Tibial nerve (tissue), 4 donors: ENCODE data around the gene ITGA8. TPM values are rescaled to one million over a fixed set of nuclear protein-coding genes. Genes with fewer than 3 reads are reported as not detected.
A peak's percentile ranks its signal among the peaks of the same experiment; 100 is the strongest.

ENCODE experiments used
- DNase-seq, 2 donors: peaks; one replicate each; pipeline ENCODE4 v3.0.0-alpha.2; 2019; ENCODE audit warnings: low spot score in 2 of 2
- H3K27ac ChIP-seq, 4 donors: fragments of 200-600 bp; sonication (generic) in 3 of 4; one replicate each; pipeline ENCODE4 v1.5.1; 2017 to 2019; ENCODE audit warnings: mild to moderate bottlenecking in 1 of 4
- H3K27me3 ChIP-seq, 2 donors: fragments of 200-600 bp; sonication (generic) in 1 of 2; one replicate each; pipeline versions ENCODE4 v1.5.1 to v1.6.0; 2017 to 2019
- H3K36me3 ChIP-seq, 3 donors: fragments of 200-600 bp; sonication (generic); one replicate each; pipeline ENCODE4 v1.5.1; 2018 to 2019
- H3K4me1 ChIP-seq, 4 donors: fragments of 200-600 bp; sonication (generic) in 3 of 4; one replicate each; pipeline ENCODE4 v1.5.1; 2017 to 2019
- H3K4me3 ChIP-seq, 4 donors: fragments of 200-600 bp; sonication (generic) in 3 of 4; one replicate each; pipeline ENCODE4 v1.5.1; 2017 to 2019; ENCODE audit warnings: mild to moderate bottlenecking in 1 of 4, moderate library complexity in 1 of 4
- H3K9me3 ChIP-seq, 4 donors: fragments of 200-600 bp; sonication (generic) in 3 of 4; one replicate each; pipeline ENCODE4 v1.5.1; 2017 to 2019
- EP300 ChIP-seq, 2 donors: sonication (generic); formaldehyde crosslinking; IDR thresholded peaks; one replicate each; pipeline ENCODE4 v1.6.1; 2017; ENCODE audit warnings: antibody characterized with exemption in 2 of 2, mild to moderate bottlenecking in 1 of 2
- POLR2A ChIP-seq, 2 donors: fragments of 450-650 bp; IDR thresholded peaks; one replicate each; pipeline ENCODE4 v1.6.1; 2017; ENCODE audit warnings: antibody characterized with exemption in 2 of 2, mild to moderate bottlenecking in 2 of 2, moderate library complexity in 2 of 2
- WGBS, 2 donors: methylation state at CpG; one replicate each; pipeline ENCODE4 v1.1.5; 2018; 5-methylcytosine and 5-hydroxymethylcytosine counted together
- total RNA-seq, 4 donors: library from RNA; depleted of rRNA; stranded (reverse); fragments of >200 nt; gene quantifications; one replicate each; pipeline ENCODE4 v1.1.0, GENCODE V29; 2016
- TF ChIP-seq, protein P1 (sequence below), 5 experiments: fragments of 200-600 bp in 3 of 5; fragments of 450-650 bp in 2 of 5; sonication (generic) in 3 of 5; IDR thresholded peaks; one replicate each; pipeline ENCODE4 v1.5.1; 2016 to 2019; ENCODE audit warnings: antibody characterized with exemption in 5 of 5, mild to moderate bottlenecking in 3 of 5, moderate library complexity in 2 of 5

The ITGA8 gene
- total RNA-seq, 4 donors from 2014 or later = 1.5 to 8.7 (median 4.3) TPM

DNA sequence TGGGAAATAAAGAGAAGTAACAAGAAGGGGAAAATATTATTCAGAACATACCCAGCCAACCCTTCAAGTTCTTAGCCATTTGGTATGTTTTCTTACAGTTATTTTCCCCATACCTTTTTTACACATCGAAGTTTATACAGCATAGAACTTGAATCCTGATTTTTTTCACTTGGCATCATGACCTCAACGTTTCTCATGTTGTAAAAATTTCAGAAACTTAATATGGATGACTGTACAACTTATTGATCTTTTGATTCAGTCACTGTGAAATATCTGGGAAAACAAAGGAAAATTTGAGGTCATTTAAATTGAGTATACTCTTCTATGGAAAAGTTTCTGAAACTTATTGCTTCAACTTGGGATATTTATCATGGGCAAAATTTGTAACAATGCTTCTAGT lies 245.1 kb downstream of the ITGA8 start:
- DNase-seq = no peak
- TF ChIP-seq, protein P1, sequence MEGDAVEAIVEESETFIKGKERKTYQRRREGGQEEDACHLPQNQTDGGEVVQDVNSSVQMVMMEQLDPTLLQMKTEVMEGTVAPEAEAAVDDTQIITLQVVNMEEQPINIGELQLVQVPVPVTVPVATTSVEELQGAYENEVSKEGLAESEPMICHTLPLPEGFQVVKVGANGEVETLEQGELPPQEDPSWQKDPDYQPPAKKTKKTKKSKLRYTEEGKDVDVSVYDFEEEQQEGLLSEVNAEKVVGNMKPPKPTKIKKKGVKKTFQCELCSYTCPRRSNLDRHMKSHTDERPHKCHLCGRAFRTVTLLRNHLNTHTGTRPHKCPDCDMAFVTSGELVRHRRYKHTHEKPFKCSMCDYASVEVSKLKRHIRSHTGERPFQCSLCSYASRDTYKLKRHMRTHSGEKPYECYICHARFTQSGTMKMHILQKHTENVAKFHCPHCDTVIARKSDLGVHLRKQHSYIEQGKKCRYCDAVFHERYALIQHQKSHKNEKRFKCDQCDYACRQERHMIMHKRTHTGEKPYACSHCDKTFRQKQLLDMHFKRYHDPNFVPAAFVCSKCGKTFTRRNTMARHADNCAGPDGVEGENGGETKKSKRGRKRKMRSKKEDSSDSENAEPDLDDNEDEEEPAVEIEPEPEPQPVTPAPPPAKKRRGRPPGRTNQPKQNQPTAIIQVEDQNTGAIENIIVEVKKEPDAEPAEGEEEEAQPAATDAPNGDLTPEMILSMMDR (IDR thresholded peaks at IDR 0.05) = no peak
- TF ChIP-seq POLR2A (IDR thresholded peaks at IDR 0.05) (no peak), EP300 (IDR thresholded peaks at IDR 0.05) (no peak)
- Histone ChIP-seq H3K4me3 (no peak overlapping the region), H3K27me3 (no peaks in the 10 kb centered on the region), H3K36me3 (no peaks in the 10 kb centered on the region), H3K27ac (no peak overlapping the region), H3K9me3 (no peaks in the 10 kb centered on the region), H3K4me1 (peaks cover 0 to 8% (median 0%) of the 10 kb centered on the region in 4 donors)
- 73 to 84% methylated on average over 2 of the region's 2 CpGs for WGBS, 2 donors

DNA sequence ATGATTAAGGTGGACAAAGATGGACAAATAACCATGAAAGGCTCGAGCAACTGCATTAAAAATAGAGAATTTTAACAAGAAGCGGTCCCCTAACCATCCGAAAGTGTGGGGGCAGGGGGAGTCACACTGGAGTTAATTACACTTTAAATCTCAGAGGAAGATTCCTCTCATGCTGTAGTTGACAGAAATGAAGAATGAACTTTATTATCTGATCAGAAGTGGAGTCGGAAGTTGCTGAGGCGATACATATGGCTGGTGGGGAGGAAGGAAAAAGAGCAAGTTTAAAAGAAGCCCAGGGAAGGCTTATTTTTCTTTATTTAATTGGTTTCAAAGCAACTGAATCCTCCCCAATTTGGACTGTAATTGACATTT lies 246.3 kb downstream of the ITGA8 start:
- H3K27me3 ChIP-seq = no peaks in the 10 kb centered on the region
- peaks cover 0 to 8% (median 0%) of the 10 kb centered on the region in 4 donors for H3K4me1 ChIP-seq
- no peaks in the 10 kb centered on the region for H3K9me3 ChIP-seq
- H3K4me3 ChIP-seq = no peak overlapping the region
- H3K36me3 ChIP-seq = no peaks in the 10 kb centered on the region
- WGBS, 2 donors = 34 to 46% methylated on average over 5 of the region's 5 CpGs
- no peak for DNase-seq
- TF ChIP-seq POLR2A (IDR thresholded peaks at IDR 0.05) (no peak), EP300 (IDR thresholded peaks at IDR 0.05) (no peak)
- TF ChIP-seq, protein P1 (IDR thresholded peaks at IDR 0.05) = no peak
- no peak overlapping the region for H3K27ac ChIP-seq

DNA sequence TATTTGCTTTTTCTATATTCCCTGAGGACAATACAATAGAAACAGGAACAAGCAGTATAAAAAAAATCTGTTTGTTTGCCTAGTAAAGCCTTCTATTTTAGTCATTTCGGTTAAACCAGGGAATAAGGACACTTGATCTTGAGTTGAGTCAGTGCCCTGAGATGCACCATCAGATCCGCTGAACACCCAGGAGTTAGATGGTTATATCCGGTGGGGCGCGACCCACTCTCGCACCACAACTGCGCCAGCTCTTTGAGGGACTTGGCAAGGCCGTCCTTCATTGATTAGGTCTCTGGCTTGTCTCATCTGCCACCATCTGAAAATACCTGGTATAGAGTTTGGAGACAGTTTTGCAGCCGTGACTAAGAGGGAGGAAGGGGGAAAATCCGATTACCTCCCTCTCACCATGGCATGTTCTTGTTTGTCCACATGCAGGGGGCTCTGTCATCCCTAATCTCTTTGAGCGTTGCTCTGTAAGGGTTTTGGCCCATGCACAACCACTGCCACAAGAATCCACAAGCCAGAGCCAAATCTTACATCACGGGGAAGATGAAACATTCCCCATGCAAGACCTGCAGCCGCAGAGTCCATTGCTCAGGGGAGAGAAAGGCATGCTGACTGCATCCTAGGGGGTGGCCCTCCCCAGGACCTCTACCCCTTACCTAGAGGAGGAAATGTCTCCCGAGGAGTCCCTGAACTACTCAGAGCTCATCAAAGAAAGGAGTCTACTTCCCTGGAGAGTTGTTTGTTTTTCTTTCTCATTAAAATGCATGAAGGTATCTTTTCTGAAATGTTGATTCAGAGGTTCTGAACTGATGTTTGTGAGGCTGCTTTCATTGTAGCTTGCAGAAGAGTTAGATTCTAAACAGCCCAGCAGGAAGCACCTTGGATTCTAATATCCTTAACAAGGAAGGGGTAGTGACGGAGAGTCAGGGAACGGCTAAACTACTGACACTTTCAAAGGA lies 247.0 kb downstream of the ITGA8 start:
- no peak overlapping the region for H3K4me3 ChIP-seq
- WGBS, 2 donors = 42 to 48% methylated on average over 16 of the region's 16 CpGs
- peaks cover 0 to 8% (median 0%) of the 10 kb centered on the region in 4 donors for H3K4me1 ChIP-seq
- no peak for TF ChIP-seq POLR2A (IDR thresholded peaks at IDR 0.05)
- TF ChIP-seq, protein P1 (IDR thresholded peaks at IDR 0.05) = no peak
- peak in 1 of 2 donors; percentile 15 for TF ChIP-seq EP300 (IDR thresholded peaks at IDR 0.05)
- DNase-seq = peak; percentile 16 to 37
- no peaks in the 10 kb centered on the region for H3K9me3 ChIP-seq
- no peaks in the 10 kb centered on the region for H3K36me3 ChIP-seq
- no peaks in the 10 kb centered on the region for H3K27me3 ChIP-seq
- H3K27ac ChIP-seq = no peak overlapping the region

- H3K4me1 ChIP-seq = peaks cover 0 to 8% (median 0%) of the 10 kb centered on the region in 4 donors
- H3K36me3 ChIP-seq = no peaks in the 10 kb centered on the region
- no peaks in the 10 kb centered on the region for H3K9me3 ChIP-seq
- no peak for DNase-seq
- no peak overlapping the region for H3K27ac ChIP-seq
- H3K4me3 ChIP-seq = no peak overlapping the region
- WGBS, 2 donors = 9 to 26% methylated on average over 6 of the region's 6 CpGs
- no peaks in the 10 kb centered on the region for H3K27me3 ChIP-seq
- TF ChIP-seq, protein P1 (IDR thresholded peaks at IDR 0.05) = no peak
- TF ChIP-seq EP300 (IDR thresholded peaks at IDR 0.05) = no peak
- TF ChIP-seq POLR2A (IDR thresholded peaks at IDR 0.05) = no peak
Measured at GRCh38 chr10:15472008-15472407, 247.7 kb downstream of the ITGA8 start.

- H3K9me3 ChIP-seq = peaks cover 0 to 2% (median 0%) of the 10 kb centered on the region in 4 donors
- DNase-seq = no peak
- TF ChIP-seq POLR2A (IDR thresholded peaks at IDR 0.05) (no peak), EP300 (IDR thresholded peaks at IDR 0.05) (no peak)
- TF ChIP-seq, protein P1 (IDR thresholded peaks at IDR 0.05) = no peak
- H3K27ac ChIP-seq = no peak overlapping the region
- H3K36me3 ChIP-seq = no peaks in the 10 kb centered on the region
- H3K4me3 ChIP-seq = no peak overlapping the region
- WGBS, 2 donors = 85 to 92% methylated on average over 5 of the region's 5 CpGs
- H3K27me3 ChIP-seq = no peaks in the 10 kb centered on the region
- peaks cover 0 to 8% (median 0%) of the 10 kb centered on the region in 4 donors for H3K4me1 ChIP-seq
Measured at GRCh38 chr10:15469111-15469510, 250.6 kb downstream of the ITGA8 start.
